ENCODE data around the gene RAMACL. TPM values are rescaled to one million over a fixed set of nuclear protein-coding genes. Genes with fewer than 3 reads are reported as not detected.

Gene RAMACL
- total and polyA plus RNA-seq, 7 donors: 0.34 to 3.0 (median 1.4) TPM; not detected in 2

DNA sequence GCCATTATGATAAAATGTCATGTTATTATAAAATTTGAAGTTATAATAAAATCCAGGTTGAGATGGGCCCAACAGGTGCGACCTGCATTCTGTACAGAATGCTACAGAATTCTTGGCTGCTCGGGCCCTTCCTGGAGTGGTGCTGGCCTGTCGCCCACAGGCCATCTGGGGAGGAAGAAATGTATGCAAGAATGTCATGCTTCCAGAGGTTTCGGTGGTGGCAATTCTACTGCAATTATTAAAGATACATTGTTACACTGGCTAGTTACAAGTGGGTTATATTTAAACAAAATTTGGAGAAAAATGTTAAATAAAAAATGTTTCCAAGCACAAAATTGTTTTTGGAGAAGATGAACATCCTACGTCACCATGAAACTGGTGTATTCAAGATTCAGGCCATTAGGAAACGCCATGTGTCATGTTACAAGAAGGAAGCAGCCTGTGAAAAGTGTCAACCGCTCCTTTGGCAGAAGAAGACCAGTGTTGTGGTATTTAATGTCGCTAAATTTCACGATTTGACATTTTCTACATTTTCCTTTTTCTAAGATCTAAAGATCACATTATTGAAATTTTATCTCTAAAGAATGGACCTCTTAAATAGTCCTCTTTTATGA lies 7.1 kb downstream of the RAMACL start:
- H3K4me3 ChIP-seq: no peak overlapping the region
- 82 to 85% methylated on average over 9 of the region's 9 CpGs for WGBS, 2 donors
- intact Hi-C loops (cut with DNase I): no loop called here
- peaks cover 0 to 13% (median 7%) of the 10 kb centered on the region in 4 donors for H3K4me1 ChIP-seq
- no peaks in the 10 kb centered on the region for H3K36me3 ChIP-seq
- H3K9me3 ChIP-seq: no peaks in the 10 kb centered on the region
- no peak overlapping the region for H3K27ac ChIP-seq
- no peak for DNase-seq
- TF ChIP-seq, protein P1, sequence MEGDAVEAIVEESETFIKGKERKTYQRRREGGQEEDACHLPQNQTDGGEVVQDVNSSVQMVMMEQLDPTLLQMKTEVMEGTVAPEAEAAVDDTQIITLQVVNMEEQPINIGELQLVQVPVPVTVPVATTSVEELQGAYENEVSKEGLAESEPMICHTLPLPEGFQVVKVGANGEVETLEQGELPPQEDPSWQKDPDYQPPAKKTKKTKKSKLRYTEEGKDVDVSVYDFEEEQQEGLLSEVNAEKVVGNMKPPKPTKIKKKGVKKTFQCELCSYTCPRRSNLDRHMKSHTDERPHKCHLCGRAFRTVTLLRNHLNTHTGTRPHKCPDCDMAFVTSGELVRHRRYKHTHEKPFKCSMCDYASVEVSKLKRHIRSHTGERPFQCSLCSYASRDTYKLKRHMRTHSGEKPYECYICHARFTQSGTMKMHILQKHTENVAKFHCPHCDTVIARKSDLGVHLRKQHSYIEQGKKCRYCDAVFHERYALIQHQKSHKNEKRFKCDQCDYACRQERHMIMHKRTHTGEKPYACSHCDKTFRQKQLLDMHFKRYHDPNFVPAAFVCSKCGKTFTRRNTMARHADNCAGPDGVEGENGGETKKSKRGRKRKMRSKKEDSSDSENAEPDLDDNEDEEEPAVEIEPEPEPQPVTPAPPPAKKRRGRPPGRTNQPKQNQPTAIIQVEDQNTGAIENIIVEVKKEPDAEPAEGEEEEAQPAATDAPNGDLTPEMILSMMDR (IDR thresholded peaks at IDR 0.05): no peak
- TF ChIP-seq POLR2A (IDR thresholded peaks at IDR 0.05): no peak
- TF ChIP-seq POLR2AphosphoS5 (IDR thresholded peaks at IDR 0.05): no peak
- no peak for TF ChIP-seq EP300 (IDR thresholded peaks at IDR 0.05)
- no peaks in the 10 kb centered on the region for H3K27me3 ChIP-seq

DNA sequence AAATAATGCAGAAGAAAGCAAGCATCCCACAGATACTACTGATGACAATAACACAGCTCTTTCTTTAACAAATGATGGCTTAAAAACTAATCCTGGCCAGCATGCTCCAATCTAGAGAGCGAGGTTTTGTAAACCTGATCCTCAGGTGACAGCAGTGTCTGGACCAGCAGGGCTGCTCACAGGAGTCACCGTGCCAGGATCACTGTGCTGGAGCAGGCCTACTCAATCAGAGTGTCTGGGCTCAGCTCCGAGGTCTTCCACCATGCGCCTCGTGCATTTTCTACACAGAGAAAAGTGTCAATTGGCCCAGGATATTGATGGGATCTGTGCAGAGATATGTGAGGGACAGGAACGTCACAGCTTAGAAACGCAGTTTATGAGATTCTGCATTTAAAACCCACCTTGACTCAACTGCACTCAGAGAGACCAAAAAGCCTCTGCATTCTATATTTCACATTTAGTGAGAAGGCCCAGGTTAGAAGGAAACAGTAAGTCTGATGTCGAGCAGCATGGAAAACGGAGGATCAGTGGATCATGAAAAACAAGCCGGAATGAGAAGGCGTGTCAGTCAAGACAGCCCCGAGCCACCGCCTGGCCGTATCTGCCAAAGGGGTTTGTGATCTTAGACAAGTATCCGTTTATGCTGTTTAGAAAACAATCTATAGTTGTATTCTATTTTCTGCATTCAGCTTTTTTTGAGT lies 7.8 kb downstream of the RAMACL start:
- no peak for DNase-seq
- no peak for TF ChIP-seq POLR2AphosphoS5 (IDR thresholded peaks at IDR 0.05)
- TF ChIP-seq, protein P1 (IDR thresholded peaks at IDR 0.05): no peak
- no peak for TF ChIP-seq POLR2A (IDR thresholded peaks at IDR 0.05)
- no peak for TF ChIP-seq EP300 (IDR thresholded peaks at IDR 0.05)
- peaks cover 0 to 7% (median 3%) of the 10 kb centered on the region in 4 donors for H3K4me1 ChIP-seq
- H3K4me3 ChIP-seq: no peak overlapping the region
- intact Hi-C loops (cut with DNase I): no loop called here
- no peaks in the 10 kb centered on the region for H3K27me3 ChIP-seq
- WGBS, 2 donors: 94 to 96% methylated on average over 15 of the region's 15 CpGs
- no peak overlapping the region for H3K27ac ChIP-seq
- no peaks in the 10 kb centered on the region for H3K36me3 ChIP-seq
- H3K9me3 ChIP-seq: no peaks in the 10 kb centered on the region

DNA sequence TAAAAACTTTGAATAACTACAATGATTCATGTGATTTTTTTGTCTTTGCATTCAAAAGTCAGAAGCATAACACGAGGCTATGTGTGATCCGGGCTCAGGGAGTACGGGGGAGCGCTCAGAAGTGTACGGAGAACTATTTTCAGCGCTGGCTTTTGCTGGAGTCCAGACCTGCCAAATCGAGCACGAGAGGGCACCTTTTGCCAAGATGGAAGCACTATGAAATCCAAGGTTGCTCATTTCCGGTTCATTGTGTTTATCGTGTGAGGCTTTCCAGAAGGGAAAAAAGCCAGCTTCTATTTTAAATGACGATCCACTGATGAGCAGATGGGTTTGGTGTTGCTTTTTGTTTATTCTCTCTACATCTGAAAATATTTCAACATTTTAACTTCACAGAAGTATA lies 11.3 kb downstream of the RAMACL start:
- Histone ChIP-seq H3K9me3 (no peaks in the 10 kb centered on the region), H3K4me1 (peaks cover 0 to 13% (median 0%) of the 10 kb centered on the region in 4 donors), H3K4me3 (no peak overlapping the region), H3K27me3 (no peaks in the 10 kb centered on the region), H3K27ac (peak overlapping the region in 3 of 4 donors; percentile 37 to 51 (median 50)), H3K36me3 (no peaks in the 10 kb centered on the region)
- TF ChIP-seq, protein P1 (IDR thresholded peaks at IDR 0.05): no peak
- peak; percentile 25 to 71 (median 44) for TF ChIP-seq POLR2AphosphoS5 (IDR thresholded peaks at IDR 0.05)
- TF ChIP-seq EP300 (IDR thresholded peaks at IDR 0.05): peak in 2 of 4 donors; percentile 9 to 48
- no peak for TF ChIP-seq POLR2A (IDR thresholded peaks at IDR 0.05)
- intact Hi-C loops (cut with DNase I): no loop called here
- DNase-seq: peak; percentile 87
- WGBS, 2 donors: 80 to 90% methylated on average over 11 of the region's 11 CpGs

DNA sequence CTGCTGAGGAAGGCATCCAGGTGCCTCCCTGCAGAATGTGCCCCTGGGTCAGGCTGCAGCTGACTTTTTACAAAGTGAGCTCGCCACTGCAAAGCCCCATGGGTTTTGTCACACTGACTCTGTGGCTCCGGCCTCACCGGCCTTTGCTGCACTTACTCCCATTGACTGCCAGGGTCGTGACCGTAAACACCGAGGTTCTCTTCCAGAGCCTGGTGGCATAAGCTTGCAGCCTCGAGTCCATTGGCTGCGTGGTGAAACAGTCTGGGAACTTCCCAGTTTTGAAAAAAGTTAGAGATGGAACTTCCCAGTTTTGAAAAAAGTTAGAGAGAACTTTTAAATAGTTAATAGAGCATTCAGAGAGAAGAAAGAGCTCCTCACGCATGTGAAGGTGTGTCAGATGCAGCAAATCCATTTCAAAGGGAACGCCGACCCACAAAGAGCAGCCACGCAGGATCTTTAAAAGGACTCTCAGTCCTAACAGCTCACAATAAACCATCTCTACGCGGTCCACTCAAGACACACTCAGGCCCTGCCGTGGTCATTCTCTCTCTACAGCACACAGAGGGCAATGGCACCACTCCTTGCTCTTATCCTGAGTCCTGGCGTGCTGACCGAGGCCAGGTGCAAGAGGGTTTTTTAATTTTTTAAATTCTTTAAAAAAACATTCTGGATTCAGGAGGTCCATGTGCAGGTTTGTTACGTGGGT lies 12.8 kb downstream of the RAMACL start:
- no peak for DNase-seq
- peaks cover 0 to 13% (median 0%) of the 10 kb centered on the region in 4 donors for H3K4me1 ChIP-seq
- no peaks in the 10 kb centered on the region for H3K9me3 ChIP-seq
- TF ChIP-seq, protein P1 (IDR thresholded peaks at IDR 0.05): no peak
- no peak for TF ChIP-seq EP300 (IDR thresholded peaks at IDR 0.05)
- no peak for TF ChIP-seq POLR2A (IDR thresholded peaks at IDR 0.05)
- TF ChIP-seq POLR2AphosphoS5 (IDR thresholded peaks at IDR 0.05): no peak
- H3K27ac ChIP-seq: no peak overlapping the region
- WGBS, 2 donors: 87 to 88% methylated on average over 18 of the region's 18 CpGs
- H3K27me3 ChIP-seq: no peaks in the 10 kb centered on the region
- H3K36me3 ChIP-seq: no peaks in the 10 kb centered on the region
- no peak overlapping the region for H3K4me3 ChIP-seq
- intact Hi-C loops (cut with DNase I): no loop called here

All from sigmoid colon (tissue), 7 donors.